Right lobe of liver (tissue), 4 donors: Measurements from ENCODE around the gene TMEM132D.

Experiments
- POLR2A ChIP-seq: fragments of 450-650 bp; IDR thresholded peaks from one replicate; pipeline ENCODE4 v1.6.1; 2017; ENCODE audit warnings: antibody characterized with exemption, mild to moderate bottlenecking
- TF ChIP-seq, protein P1 (sequence below), 4 donors: fragments of 200-600 bp in 3 of 4; fragments of 450-650 bp in 1 of 4; IDR thresholded peaks; one replicate each; pipeline versions ENCODE4 v1.5.1 to v1.8.0; 2016 to 2022; ENCODE audit warnings: antibody characterized with exemption in 4 of 4, mild to moderate bottlenecking in 2 of 4
- donor health status: DM: no; HTN: no; CAD: no.
- donor health status: DM: no; HTN: no; CAD: no.
- donor health status: DM: no; HTN: yes; CAD: no.

GRCh38 chr12:129446696-129447095, 457.1 kb downstream of the TMEM132D start:
- TF ChIP-seq, protein P1, sequence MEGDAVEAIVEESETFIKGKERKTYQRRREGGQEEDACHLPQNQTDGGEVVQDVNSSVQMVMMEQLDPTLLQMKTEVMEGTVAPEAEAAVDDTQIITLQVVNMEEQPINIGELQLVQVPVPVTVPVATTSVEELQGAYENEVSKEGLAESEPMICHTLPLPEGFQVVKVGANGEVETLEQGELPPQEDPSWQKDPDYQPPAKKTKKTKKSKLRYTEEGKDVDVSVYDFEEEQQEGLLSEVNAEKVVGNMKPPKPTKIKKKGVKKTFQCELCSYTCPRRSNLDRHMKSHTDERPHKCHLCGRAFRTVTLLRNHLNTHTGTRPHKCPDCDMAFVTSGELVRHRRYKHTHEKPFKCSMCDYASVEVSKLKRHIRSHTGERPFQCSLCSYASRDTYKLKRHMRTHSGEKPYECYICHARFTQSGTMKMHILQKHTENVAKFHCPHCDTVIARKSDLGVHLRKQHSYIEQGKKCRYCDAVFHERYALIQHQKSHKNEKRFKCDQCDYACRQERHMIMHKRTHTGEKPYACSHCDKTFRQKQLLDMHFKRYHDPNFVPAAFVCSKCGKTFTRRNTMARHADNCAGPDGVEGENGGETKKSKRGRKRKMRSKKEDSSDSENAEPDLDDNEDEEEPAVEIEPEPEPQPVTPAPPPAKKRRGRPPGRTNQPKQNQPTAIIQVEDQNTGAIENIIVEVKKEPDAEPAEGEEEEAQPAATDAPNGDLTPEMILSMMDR (IDR thresholded peaks at IDR 0.05): no peak
- TF ChIP-seq POLR2A: no peak
